Kidney (tissue), 14 donors: Measurements from ENCODE around the gene DTX3. TPM values are rescaled to one million over a fixed set of nuclear protein-coding genes. Genes with fewer than 3 reads are reported as not detected.

Source experiments
- DNase-seq, 5 donors: peaks; one replicate each; pipeline ENCODE4 v3.0.0-alpha.2; 2013 to 2020
- FAIRE-seq: peaks from 2 replicates; lab custom pipeline; 2012; peaks lifted over from hg19 to GRCh38; lab: Jason Lieb, UNC
- H3K27ac ChIP-seq, 2 donors: one replicate each; pipeline ENCODE4 v1.7.0; 2013; ENCODE audit warnings: low read depth in 2 of 2, low read length in 2 of 2, inconsistent platforms in 1 of 2
- H3K27me3 ChIP-seq: one replicate; pipeline ENCODE4 v1.7.1; 2013; ENCODE audit warnings: low read length, inconsistent platforms; ENCODE audit not compliant: control insufficient read depth, insufficient read depth
- H3K36me3 ChIP-seq, 3 donors: one replicate each; pipeline versions ENCODE4 v1.7.0 to v1.7.1; 2013; ENCODE audit warnings: low read length in 3 of 3, control low read depth in 1 of 3, inconsistent platforms in 1 of 3; ENCODE audit not compliant: insufficient read depth in 3 of 3, control insufficient read depth in 2 of 3
- H3K4me1 ChIP-seq, 3 donors: one replicate each; pipeline versions ENCODE4 v1.7.0 to v1.7.1; 2013; ENCODE audit warnings: low read length in 3 of 3, inconsistent platforms in 1 of 3, low read depth in 1 of 3; ENCODE audit not compliant: control insufficient read depth in 2 of 3, insufficient read depth in 2 of 3
- H3K4me3 ChIP-seq, 3 donors: one replicate each; pipeline versions ENCODE4 v1.7.0 to v1.8.1; 2013; ENCODE audit warnings: low read length in 3 of 3, control low read depth in 1 of 3, inconsistent platforms in 1 of 3
- H3K9ac ChIP-seq, 3 donors: one replicate each; pipeline versions ENCODE4 v1.7.0 to v1.7.1; 2013; ENCODE audit warnings: low read length in 3 of 3, control low read depth in 1 of 3, inconsistent platforms in 1 of 3
- H3K9me3 ChIP-seq, 3 donors: one replicate each; pipeline versions ENCODE4 v1.7.0 to v1.7.1; 2013; ENCODE audit warnings: low read length in 3 of 3, control low read depth in 1 of 3, inconsistent platforms in 1 of 3; ENCODE audit not compliant: control insufficient read depth in 2 of 3, insufficient read depth in 1 of 3
- CTCF ChIP-seq: IDR thresholded peaks from 3 replicates; pipeline ENCODE4 v1.5.1; 2012; ENCODE audit warnings: mild to moderate bottlenecking, moderate library complexity, borderline replicate concordance; ENCODE audit not compliant: insufficient read depth; ENCODE audit errors: extremely low read depth
- intact Hi-C: fragments of 100-400 bp; cut with DNase I; formaldehyde crosslinking; loops from one replicate; pipeline ENCODE4 v1.11.1; 2022
- polyA plus RNA-seq: library from polyadenylated mRNA; stranded (reverse); fragments of 350-450 nt; fragmentation: Illumina TruSeq; extraction: RNeasy Lipid Tissue Mini Kit (QIAGEN cat#74804); gene quantifications from one replicate; pipeline ENCODE4 v1.2.3, GENCODE V29; 2014; ENCODE audit warnings: low read depth, low replicate concordance; ENCODE audit not compliant: insufficient read depth
- total RNA-seq: library from RNA; stranded (reverse); fragmentation: NEBNext Ultra II Directional; extraction: Animal tissue kit (Norgen Biotek cat#: 25700); gene quantifications from one replicate; pipeline ENCODE4 v1.2.1, GENCODE V29; 2021
- donor health status: control.
- donor health status: control.
- donor health status: control.
- donor health status: control.
- donor health status: control.
- donor health status: DM: yes; HTN: yes; CAD: no.
- donor health status: Normal renal cell carcinoma (clear cell type).

DTX3 gene
- total and polyA plus RNA-seq, 2 donors from 2014 or later, result 34.5 to 41.2 TPM

GRCh38 chr12:57583008-57583831 lies 21.4 kb upstream of the DTX3 start:
- Histone ChIP-seq H3K27me3 (no peaks in the 10 kb centered on the region), H3K9me3 (no peaks in the 10 kb centered on the region), H3K27ac (no peak overlapping the region), H3K4me1 (no peaks in the 10 kb centered on the region), H3K36me3 (no peaks in the 10 kb centered on the region), H3K4me3 (no peak overlapping the region), H3K9ac (no peak overlapping the region)
- TF ChIP-seq CTCF, result peak; percentile 98
- no peak for FAIRE-seq
- DNase-seq, result peak in 4 of 5 donors; percentile 76 to 90 (median 84)
- intact Hi-C loops, result loop anchor here (5.0 kb wide), 1 partner anchor 39 kb away; no protein-coding TSS in a partner anchor

GRCh38 chr12:57584050-57584449 lies 20.6 kb upstream of the DTX3 start:
- DNase-seq (no peak), FAIRE-seq (no peak)
- Histone ChIP-seq H3K9ac (no peak overlapping the region), H3K27ac (no peak overlapping the region), H3K4me3 (no peak overlapping the region), H3K36me3 (no peaks in the 10 kb centered on the region), H3K9me3 (no peaks in the 10 kb centered on the region), H3K4me1 (no peaks in the 10 kb centered on the region), H3K27me3 (no peaks in the 10 kb centered on the region)
- intact Hi-C loops, result loop anchor here (5.0 kb wide), 1 partner anchor 38 kb away; no protein-coding TSS in a partner anchor
- TF ChIP-seq CTCF, result no peak

- Histone ChIP-seq H3K4me3 (no peak overlapping the region), H3K9ac (no peak overlapping the region), H3K27me3 (no peaks in the 10 kb centered on the region), H3K9me3 (no peaks in the 10 kb centered on the region), H3K4me1 (no peaks in the 10 kb centered on the region), H3K36me3 (no peaks in the 10 kb centered on the region), H3K27ac (no peak overlapping the region)
- FAIRE-seq (no peak), DNase-seq (no peak)
- intact Hi-C loops, result loop anchor here (5.0 kb wide), 1 partner anchor 38 kb away; no protein-coding TSS in a partner anchor
- no peak for TF ChIP-seq CTCF
These were observed 19.9 kb upstream of the DTX3 start for GRCh38 chr12:57584690-57585089.
